NCI-H82 (cell line): ENCODE data around the gene MRPL10.

Source experiments
- DNase-seq: peaks from one replicate; lab custom pipeline; 2025; lab: John Stamatoyannopoulos, UW

The MRPL10 gene

DNA sequence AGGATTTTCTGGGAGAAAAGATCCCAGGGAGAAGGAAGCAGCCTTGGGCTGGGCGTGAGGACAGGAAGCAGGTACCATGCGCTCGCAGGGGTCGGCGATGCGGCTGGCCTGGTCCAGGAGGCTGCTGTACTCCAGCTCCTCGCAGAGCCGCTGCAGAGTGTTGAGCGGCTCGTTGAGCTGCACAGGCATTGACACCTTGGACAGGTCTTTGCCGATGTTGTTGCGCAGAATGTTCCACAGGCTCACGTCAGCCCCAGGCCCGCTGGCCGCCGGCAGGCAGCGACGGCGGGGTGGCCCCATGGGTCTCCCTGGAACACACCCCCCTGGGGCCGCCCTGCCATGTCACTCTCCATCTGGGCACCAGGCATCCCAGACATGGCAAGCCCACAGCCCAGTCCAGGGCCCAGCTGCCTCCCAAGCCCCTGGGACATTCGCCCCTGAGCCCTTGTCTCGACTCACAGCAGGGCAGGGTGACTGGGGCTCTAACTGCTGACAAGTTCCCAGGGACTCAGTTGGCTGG lies 17.8 kb downstream of the MRPL10 start:
- no peak for DNase-seq

DNA sequence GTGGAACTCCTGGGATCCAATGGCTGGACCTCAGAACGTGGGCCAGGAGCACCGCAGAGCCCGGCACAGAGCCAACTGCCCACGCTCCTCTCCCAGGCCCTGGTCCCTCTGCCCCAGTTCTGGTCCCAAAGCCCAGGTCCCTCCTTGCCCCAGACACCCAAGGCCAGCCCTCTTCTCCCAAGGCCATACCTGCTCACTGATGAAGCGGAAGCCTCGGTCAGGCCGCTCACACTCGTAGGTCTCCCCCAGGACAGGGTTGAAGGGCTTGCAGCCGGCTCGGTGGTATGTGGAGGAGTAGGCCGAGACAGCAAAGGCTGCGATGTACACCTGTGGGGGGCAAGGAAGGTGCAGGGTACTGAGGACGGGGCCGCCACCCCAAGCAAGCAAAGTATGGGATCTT lies 18.3 kb downstream of the MRPL10 start:
- DNase-seq: no peak

DNA sequence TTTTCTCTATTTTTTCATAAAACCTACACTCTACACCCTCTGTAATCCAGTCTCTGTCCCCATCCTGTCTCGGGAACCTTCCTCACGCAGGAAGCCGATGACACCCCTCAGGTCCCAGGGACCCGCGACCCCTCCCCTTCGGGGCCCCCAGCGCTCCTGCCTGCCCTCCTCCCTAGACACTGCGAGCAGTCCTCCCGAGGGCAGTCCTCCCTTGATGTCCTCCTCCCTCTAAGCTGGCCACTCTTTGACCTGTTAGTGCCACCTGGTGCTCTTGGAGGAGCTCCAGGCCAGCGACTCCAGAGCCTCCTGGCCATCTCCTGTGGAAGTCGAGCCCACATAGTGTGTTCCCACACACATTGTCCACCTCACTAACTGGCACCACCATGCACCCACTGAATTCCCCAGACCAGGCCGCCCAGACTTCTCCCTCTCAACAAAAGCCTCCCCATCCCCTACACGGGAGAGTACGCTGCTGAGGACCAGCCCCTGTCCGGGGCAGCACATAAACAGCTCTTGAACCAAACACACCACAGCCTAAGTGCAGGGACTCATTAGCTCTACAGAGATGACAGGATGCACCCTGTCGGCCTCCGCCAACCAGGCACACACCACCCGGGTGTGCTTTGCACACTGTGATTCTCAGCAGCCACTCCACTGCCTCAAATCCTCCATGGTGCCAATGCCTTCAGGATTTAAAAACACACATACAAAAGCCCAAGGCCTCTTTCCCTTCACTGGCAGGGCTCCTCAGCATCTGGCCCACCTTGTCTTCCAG lies 19.0 kb downstream of the MRPL10 start:
- no peak for DNase-seq

DNA sequence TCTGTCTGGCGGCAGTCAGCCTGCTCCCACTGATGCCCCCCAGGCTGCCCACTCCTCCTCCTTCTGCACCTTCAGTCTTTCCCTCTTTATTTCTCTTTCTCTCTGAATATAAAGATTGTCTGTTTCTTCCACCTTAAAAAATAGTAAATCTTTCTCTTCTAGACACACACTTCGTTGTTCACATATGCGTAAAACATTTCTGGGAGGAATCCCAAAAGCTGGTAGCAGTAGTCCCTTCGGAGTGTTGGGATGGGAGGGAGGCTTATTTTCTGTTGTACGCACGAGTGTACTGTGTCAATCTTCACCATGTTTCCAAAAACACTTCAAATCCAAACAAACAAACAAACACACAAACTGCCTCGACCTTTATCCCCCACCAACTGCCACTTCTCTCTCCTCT lies 19.6 kb downstream of the MRPL10 start:
- no peak for DNase-seq

DNA sequence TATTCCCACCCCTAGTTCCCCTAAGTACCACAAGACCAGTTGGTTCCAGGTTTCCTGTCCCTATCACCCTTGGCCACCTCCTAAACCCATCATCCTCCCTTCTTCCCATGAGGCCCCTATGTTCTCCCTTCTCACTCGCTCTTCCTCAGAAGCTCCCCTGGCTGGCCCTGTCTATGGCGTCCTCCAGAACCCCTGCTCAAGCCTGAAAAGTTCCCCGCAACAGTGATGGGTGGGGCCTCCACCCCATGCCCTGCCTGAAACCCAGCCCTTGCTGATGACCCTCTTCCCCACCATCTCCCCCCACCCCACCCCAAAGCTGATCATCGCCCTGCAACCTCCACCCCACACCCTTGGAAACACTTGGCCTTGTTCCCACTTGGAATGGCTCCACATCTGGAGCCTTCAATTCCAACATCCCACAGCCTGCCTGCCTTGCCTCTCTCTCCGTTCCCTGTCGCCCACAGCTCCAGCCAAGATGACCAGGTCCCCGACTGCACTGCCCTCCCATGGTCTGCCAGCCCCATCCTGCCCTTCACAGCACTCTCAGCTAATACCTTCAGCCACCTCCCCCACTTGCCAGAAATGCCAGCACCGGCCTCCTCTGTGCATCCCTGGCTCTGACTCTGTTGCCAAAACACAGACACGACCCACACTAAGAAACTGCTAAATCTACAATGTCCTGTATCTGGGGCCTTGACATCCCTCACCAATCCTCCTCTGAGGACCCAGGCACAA lies 20.3 kb downstream of the MRPL10 start:
- no peak for DNase-seq

DNA sequence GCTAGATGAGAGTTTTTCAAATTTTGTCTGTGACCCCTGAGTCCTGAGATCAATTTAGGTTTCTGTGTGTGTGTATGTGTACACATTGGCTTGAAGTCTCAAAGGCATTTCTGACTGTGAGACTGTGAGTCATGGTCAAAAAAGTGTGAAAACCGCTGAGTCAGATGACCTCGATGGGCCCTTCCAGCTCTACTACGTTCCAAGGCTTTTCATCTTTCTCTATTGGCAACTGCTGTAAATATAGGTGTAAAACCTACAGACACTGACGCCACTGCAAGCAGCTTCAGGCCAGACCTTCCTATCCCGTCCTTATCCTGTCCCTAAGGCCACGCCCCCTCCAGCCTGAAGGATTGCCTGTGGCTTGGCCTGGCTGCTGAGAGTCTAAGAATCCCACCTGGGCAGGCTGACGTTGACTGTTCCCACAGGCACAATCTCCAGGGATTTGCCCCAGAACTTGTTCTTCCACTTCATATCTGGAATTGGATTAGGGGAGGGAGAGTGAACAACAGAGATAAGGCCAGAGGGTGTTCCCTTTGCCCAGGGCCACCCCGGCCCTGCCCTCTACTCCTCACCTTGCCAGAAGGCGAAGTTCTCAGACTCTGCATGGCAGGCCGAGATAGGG lies 21.0 kb downstream of the MRPL10 start:
- DNase-seq: peak; percentile 75

DNA sequence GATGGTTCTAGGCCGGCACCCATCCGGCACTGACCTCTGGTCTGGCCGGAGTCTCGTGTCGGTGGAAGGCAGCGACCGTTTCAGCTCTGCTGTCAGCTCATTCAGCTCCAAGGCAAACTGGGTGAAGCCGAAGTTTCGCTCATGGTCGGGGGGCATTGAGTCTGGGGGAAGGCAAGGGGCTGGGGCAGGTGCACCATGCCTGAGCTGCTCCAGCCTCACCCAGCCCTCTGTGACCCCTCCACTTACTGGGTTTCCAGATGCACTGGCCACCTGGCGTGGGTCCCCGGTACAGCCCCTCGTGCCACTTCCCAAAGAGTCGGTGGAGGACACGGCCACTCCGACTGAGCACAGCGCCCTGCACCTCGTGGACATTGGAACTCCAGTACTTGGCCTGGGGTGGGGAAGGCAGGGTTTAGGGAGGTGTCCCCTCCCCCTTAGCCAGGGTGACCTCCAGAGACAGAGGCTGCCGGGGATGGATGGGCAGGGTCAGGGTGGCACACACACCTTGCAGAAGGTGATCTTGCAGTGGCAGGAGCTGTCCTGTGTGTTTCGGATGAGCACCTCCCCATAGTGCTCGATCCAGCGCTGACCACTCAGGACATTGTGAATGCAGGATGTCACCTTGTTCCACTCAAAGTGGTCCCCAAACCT lies 22.4 kb downstream of the MRPL10 start:
- no peak for DNase-seq

DNA sequence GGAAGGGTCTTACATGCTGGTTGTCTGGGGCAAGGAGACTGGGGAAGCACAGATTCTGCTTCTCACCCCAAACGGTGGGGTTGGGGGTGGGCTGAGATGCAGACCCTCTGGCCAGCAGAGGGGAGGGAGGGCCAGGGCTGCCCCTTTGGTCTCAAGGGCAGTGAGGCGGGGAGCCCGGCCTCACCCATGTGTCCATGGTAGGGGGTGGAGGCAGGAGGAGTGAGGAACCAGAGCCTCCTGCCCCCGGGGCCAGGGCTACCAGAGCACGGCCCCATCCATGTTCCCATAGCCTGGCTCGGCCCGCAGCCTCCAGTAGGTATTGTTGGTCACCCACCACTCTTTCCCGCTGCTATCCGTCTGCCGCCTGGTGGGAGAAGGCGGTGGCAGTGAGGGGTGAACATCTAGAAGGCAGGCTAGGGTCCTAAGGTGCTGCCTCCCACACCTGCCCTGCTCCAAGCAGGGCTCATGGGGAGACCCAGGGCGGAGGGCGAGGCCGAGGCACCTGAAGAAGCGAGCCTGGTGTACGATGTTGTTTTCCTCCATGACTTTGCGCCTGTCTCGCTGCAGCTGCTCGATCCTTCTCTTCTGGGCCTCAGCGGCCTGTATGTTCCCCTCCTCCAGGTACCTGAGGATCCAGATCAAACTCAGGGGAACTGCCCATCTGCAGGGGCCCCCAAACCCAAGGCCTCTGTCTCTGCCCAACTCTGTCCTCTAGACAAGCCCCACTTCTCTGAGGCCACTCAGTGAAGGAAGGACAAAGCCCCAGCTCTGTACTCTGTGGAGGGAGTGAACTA lies 23.1 kb downstream of the MRPL10 start:
- DNase-seq: no peak

DNA sequence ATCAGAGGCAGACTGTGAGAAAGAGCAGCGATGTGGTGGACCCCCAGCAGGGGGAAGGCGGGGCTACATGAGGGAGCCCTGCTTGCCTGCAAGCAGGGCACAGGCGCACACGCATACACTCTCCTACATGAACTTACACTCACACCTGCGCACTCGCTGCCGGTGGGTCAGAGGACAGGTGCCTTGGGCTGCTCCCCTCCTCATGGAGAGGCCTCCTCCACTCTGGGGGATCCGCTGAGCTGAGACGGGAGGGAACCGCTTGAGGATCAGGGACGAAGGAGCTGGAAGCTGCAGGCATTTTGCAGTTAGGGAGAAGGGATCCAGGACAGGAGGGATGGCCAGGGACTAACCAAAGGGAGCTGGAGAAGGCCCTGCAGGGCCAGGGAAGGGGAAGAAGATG lies 23.9 kb downstream of the MRPL10 start:
- DNase-seq: no peak

DNA sequence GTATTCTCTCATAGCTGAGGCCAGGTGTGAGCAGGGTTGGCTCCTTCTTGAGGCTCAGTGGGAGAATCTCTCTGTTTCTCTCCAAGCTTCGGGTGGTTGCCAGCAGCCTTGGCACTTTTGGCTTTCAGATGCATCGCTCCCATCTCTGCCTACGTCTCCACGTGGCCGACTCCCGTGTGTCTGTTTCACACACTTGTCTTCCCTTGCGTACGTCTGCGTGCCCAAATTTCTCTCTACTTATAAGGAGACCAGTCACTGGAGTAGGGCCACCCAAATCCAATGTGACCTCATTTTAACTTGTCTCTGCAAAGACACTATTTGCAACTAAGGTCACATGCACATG lies 24.5 kb downstream of the MRPL10 start:
- DNase-seq: no peak

DNA sequence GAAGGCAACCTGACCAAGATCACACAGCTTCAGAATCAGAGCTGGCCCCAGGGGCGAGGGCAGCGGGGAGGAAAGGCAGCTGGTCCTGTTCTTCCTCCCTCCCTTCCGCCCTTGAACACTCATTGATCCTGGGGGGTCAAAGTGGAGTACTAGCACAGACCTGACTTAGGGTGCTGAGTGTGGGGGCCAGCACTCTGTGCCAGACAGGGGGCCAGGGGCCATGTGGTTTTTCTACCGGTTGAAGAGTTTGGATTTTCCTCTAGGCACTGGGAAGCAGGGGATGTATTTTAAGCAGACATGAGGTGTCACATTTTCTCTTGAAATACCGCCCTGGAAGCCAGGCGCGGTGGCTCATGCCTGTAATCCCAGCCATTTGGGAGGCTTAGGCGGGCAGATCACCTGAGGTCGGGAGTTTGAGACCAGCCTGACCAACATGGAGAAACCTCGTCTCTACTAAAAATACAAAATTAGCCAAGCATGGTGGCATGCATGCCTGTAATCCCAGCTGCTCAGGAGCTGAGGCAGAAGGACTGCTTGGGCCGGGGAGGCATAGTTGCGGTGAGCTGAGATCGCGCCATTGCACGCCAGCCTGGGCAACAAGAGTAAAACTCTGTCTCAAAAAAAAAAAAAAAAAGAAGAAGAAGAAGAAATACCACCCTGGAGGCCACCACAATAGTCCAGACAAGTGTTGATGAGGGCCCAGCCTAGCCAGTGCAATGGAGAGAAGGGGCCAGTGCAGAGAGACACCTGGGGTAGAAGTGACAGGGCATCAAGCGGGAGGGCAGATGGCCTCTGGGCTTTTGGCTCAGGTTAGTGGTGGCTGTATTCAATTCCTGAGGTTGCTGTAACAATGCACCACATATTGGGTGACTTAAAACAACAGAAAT lies 25.1 kb downstream of the MRPL10 start:
- no peak for DNase-seq

DNA sequence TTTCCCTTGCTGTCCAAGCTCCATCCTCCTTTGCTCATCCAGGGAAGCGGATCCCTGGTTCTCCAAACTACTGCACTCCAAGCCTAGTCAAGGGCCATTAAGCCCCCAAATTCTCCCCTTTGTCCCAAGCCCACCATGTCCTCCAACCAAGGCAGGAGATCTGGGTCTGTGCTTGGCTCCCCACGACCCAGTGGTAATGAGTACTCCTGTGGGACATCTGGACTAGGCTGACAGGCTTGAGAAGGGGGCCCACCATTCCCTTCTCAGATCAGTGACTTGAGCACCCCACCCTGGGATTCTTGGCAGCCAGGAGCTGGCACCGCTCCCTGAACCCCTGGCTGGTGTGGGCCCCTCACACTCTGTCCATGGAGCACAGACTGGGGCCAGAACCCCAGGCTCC lies 26.9 kb downstream of the MRPL10 start:
- DNase-seq: no peak

DNA sequence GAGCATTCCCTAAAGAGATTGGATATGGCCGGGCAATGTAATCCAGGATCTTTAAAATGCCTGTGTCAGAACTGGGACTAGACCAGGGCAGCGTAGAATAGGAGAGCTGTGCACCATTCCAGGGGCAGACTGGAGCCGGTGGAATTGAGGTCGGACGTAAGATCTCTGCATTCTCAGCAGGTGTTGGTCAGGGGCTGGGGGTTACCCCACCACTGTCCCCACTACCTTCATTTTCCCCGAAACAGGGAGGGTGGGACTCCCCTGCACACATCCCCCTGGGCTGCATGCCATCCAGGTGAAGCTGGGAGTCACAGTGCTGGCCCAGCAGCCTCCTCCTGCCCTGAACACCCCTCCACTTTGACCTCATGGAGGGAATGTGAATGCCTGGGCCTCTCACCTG lies 27.6 kb downstream of the MRPL10 start:
- DNase-seq: no peak

DNA sequence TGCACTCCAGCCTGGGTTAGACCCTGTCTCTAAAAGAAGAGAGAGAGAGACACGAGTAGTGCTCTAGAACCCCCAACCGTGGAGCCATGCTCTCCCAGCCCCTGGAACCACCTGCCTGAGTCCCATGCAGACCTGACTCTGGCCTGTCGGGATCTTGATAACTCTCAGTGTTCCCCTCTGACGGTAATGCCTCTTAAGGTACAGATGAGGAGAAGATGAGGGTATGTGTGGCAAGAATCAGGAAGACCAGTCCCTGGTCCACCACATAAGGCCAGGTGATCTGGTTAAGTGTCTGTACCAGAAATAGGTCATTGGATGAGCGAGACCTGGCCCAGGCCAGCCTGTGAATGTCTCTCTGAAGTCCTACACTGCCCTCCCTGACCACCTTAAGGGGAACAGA lies 28.1 kb downstream of the MRPL10 start:
- DNase-seq: no peak

DNA sequence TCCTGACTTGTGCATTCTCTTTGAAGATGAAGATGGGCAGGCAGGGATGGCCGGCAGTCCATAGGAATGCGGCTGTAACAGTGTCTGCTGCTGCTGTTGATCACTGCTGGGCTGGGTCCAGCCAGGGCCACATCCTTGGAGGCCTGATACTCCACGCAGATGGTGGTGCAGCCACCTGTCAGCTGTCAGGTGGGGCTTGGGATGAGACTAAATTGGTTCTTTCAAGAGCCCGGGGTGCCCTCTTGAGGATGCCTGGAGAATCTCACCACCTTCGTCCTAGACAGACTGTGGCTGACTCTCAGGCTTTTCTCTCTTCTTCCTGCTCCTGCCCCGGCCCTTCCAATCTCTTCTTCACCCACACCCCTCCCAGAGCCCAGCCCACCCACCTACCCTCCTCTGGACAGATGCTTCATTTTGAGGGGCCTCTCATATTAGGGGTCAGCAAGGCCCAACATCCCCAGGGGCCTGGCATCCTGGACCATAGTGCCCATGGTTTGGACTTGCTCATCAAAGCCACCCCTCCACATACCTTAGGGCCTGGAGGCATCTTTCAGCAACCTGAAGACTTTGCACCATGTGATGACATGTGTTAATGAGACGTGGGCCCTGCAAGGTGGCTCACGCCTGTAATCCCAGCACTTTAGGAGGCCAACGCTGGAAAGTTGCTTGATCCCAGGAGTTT lies 28.9 kb downstream of the MRPL10 start:
- peak; percentile 93 for DNase-seq

DNA sequence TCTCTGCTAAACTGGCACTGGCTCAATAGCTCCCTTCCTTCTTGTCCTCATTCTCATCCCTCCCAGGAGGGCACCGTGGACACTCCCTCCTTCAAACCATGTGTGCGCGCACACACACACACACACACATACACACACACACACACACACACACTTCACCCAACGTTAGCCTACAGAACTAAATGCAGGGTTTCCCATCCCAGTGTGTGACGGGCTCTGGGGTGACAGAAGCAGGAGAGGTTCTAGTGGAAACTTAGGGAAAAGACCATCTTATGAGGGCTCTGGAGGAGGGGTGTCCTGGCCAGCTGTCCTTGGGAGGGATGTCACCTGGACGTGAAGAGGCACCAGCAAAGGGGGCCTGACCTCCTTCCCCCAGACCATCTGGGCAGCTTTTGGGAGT lies 29.4 kb downstream of the MRPL10 start:
- no peak for DNase-seq

DNA sequence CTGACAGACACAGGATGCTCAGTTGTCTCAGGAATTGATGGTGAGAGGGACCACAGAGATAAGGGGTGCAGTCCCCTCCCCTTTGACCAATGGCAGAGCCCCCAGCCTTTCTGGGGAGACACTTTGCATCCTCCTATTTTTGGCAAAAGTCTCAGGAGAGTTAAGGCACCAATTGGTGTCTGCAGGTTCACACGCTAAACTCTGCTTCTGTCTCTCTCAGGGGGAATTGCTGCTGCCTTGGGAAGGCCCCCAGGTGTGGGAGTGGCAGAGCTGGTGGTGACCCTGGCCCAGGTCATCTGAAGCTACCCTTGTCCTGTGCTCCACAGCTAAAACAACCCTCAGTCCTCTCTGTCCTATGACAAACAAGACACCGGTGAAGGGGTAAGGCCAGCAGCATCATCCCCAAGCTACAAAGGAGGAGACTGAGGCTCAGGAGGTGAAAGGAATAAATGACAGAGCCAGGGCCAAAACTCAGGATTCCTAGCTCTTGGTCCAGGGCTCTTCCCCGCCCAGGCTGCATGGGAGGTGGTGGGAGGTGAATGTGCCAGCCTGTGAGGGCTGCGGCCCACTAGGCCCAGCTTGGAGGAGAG lies 30.1 kb downstream of the MRPL10 start:
- no peak for DNase-seq

DNA sequence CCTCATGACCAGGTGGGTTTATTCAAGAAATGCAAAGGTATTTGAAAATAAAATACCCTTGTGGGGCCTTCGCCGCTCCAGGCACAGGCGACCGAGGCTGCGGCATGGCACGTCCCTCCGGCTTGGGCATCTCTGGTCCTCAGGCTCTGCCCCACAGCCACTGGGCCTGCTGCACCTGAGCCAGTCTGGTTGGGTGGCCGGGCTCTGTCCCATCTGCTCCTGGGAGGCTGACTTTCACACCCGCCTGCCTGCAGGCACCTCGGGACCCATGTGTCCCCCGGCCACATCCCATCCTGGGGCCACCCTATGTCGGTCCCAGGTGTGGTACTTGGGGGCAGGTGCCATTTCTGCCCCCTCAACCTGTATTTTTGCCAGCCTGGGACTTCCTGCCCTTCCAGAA lies 30.7 kb downstream of the MRPL10 start:
- DNase-seq: no peak

DNA sequence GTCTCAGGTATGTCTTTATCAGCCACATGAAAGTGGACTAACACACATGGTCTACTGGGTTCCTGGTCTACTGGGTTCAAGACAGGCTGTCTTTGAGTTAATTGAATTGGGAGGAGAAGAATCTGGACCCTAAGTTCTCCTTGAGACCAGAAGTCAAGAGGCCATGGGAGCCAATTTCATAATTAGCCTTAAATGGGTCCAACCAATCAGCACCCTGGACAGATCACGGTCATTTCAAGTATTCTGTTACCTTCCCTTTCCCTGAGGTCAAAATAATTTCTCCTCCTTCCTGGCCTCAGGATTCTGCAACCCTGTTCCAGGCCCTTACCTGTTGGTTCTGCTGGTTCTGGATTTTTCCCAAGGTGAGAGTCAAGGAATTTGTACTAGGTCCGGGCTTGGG lies 33.5 kb downstream of the MRPL10 start:
- DNase-seq: no peak

DNA sequence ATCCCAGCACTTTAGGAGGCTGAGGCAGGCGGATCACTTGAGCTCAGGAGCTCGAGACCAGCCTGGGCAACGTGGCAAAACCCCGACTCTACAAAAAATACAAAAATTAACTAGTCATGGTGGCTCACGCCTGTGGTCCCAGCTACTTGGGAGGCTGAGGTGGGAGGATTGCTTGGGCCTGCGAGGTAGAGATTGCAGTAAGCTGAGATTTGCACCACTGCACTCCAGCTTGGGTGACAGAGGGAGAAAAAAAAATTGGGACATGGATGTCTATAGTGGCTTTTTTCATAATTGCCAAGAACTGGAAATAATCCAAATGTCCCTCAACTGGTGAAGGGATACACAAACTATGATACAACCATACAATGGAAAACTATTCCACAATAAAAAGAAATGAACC lies 38.4 kb downstream of the MRPL10 start:
- no peak for DNase-seq
